ENCODE data around the gene KLHL29. TPM values are rescaled to one million over a fixed set of nuclear protein-coding genes. Genes with fewer than 3 reads are reported as not detected.
"Not testable (repeated sequence)": the region's sequence is repeated elsewhere in the genome, so short reads cannot be mapped to it uniquely, and the experiment has no call there.

Gene KLHL29
- total and polyA plus RNA-seq, 2 experiments from 2014 or later = 1.5 to 6.5 TPM

GRCh38 chr2:23347471-23348092, 37.4 kb upstream of the KLHL29 start:
- peaks cover 3% of the 10 kb centered on the region; the same call in 1 of the 2 replicates for H3K4me1 ChIP-seq (ENCODE audit: insufficient read depth)
- Mint-ChIP-seq H3K27me3 (ENCODE audit: insufficient read depth, low read depth, poor library complexity) (peaks cover 16% of the 10 kb centered on the region), H3K9me3 (peaks cover 5% of the 10 kb centered on the region), H3K4me1 (peaks cover 4% of the 10 kb centered on the region; the same call in 1 of the 3 replicates), H3K27ac (no peak overlapping the region), H3K4me3 (no peak overlapping the region), H3K36me3 (ENCODE audit: low read depth) (no peaks in the 10 kb centered on the region; the same call in 2 of the 3 replicates)
- TF ChIP-seq JUNB (IDR thresholded peaks at IDR 0.05; ENCODE audit: unreplicated experiment) (no peak), EZH2 (IDR thresholded peaks at IDR 0.05; ENCODE audit: low read depth, unreplicated experiment) (no peak)
- TF ChIP-seq, protein P1, sequence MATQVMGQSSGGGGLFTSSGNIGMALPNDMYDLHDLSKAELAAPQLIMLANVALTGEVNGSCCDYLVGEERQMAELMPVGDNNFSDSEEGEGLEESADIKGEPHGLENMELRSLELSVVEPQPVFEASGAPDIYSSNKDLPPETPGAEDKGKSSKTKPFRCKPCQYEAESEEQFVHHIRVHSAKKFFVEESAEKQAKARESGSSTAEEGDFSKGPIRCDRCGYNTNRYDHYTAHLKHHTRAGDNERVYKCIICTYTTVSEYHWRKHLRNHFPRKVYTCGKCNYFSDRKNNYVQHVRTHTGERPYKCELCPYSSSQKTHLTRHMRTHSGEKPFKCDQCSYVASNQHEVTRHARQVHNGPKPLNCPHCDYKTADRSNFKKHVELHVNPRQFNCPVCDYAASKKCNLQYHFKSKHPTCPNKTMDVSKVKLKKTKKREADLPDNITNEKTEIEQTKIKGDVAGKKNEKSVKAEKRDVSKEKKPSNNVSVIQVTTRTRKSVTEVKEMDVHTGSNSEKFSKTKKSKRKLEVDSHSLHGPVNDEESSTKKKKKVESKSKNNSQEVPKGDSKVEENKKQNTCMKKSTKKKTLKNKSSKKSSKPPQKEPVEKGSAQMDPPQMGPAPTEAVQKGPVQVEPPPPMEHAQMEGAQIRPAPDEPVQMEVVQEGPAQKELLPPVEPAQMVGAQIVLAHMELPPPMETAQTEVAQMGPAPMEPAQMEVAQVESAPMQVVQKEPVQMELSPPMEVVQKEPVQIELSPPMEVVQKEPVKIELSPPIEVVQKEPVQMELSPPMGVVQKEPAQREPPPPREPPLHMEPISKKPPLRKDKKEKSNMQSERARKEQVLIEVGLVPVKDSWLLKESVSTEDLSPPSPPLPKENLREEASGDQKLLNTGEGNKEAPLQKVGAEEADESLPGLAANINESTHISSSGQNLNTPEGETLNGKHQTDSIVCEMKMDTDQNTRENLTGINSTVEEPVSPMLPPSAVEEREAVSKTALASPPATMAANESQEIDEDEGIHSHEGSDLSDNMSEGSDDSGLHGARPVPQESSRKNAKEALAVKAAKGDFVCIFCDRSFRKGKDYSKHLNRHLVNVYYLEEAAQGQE (IDR thresholded peaks at IDR 0.05; ENCODE audit: unreplicated experiment) = no peak
- H3K27me3 ChIP-seq (ENCODE audit: insufficient read depth) = peaks cover 6% of the 10 kb centered on the region; the same call in 1 of the 2 replicates
- no peaks in the 10 kb centered on the region for H4K20me1 ChIP-seq (replicated peaks; ENCODE audit: insufficient read depth)
- no peak for ATAC-seq
- no peak overlapping the region for H3K27ac ChIP-seq (ENCODE audit: low read depth)
- no peaks in the 10 kb centered on the region for H3K79me2 ChIP-seq (replicated peaks; ENCODE audit: insufficient read depth)
- H3K9me2 ChIP-seq (ENCODE audit: insufficient read depth) = peaks cover 11% of the 10 kb centered on the region; the same call in 1 of the 2 replicates
- no peak overlapping the region for H2AFZ ChIP-seq
- no peak overlapping the region for H3K4me2 ChIP-seq
- H3K36me3 ChIP-seq (ENCODE audit: insufficient read depth) = no peaks in the 10 kb centered on the region
- DNase-seq (ENCODE audit: low spot score) = no peak
- no peaks in the 10 kb centered on the region for H3F3A ChIP-seq (replicated peaks; ENCODE audit: low read depth)
- H3K4me3 ChIP-seq = no peak overlapping the region

GRCh38 chr2:23348093-23348481, 36.9 kb upstream of the KLHL29 start:
- H3K79me2 ChIP-seq (replicated peaks; ENCODE audit: insufficient read depth); H3K27ac ChIP-seq (ENCODE audit: low read depth); H3K27me3 ChIP-seq (ENCODE audit: insufficient read depth); H3K36me3 ChIP-seq (ENCODE audit: insufficient read depth); H3K4me1 Mint-ChIP-seq; H3K36me3 Mint-ChIP-seq (ENCODE audit: low read depth); H3K4me3 ChIP-seq; H3K9me3 Mint-ChIP-seq; ATAC-seq; H2AFZ ChIP-seq; H3K27ac Mint-ChIP-seq; H3K4me3 Mint-ChIP-seq; H3K4me1 ChIP-seq (ENCODE audit: insufficient read depth); H3K4me2 ChIP-seq; H3F3A ChIP-seq (replicated peaks; ENCODE audit: low read depth); H4K20me1 ChIP-seq (replicated peaks; ENCODE audit: insufficient read depth); DNase-seq (ENCODE audit: low spot score): not testable (repeated sequence)
- H3K9me2 ChIP-seq (ENCODE audit: insufficient read depth) = peaks cover 11% of the 10 kb centered on the region; the same call in 1 of the 2 replicates
- peaks cover 14% of the 10 kb centered on the region for H3K27me3 Mint-ChIP-seq (ENCODE audit: insufficient read depth, low read depth, poor library complexity)

- Mint-ChIP-seq H3K4me1 (peaks cover 4% of the 10 kb centered on the region; the same call in 1 of the 3 replicates), H3K9me3 (peaks cover 5% of the 10 kb centered on the region), H3K27ac (no peak overlapping the region), H3K36me3 (ENCODE audit: low read depth) (no peaks in the 10 kb centered on the region; the same call in 2 of the 3 replicates), H3K4me3 (no peak overlapping the region), H3K27me3 (ENCODE audit: insufficient read depth, low read depth, poor library complexity) (peaks cover 11% of the 10 kb centered on the region)
- H3K4me1 ChIP-seq (ENCODE audit: insufficient read depth) = peaks cover 3% of the 10 kb centered on the region; the same call in 1 of the 2 replicates
- H3F3A ChIP-seq (replicated peaks; ENCODE audit: low read depth) = no peaks in the 10 kb centered on the region
- peaks cover 10% of the 10 kb centered on the region; the same call in 1 of the 2 replicates for H3K27me3 ChIP-seq (ENCODE audit: insufficient read depth)
- ATAC-seq = no peak
- H3K27ac ChIP-seq (ENCODE audit: low read depth) = no peak overlapping the region
- H3K36me3 ChIP-seq (ENCODE audit: insufficient read depth) = no peaks in the 10 kb centered on the region
- H3K9me2 ChIP-seq (ENCODE audit: insufficient read depth) = peaks cover 14% of the 10 kb centered on the region; the same call in 1 of the 2 replicates
- H3K4me3 ChIP-seq = no peak overlapping the region
- no peak overlapping the region for H2AFZ ChIP-seq
- no peak overlapping the region for H3K4me2 ChIP-seq
- DNase-seq (ENCODE audit: low spot score) = no peak
- H3K79me2 ChIP-seq (replicated peaks; ENCODE audit: insufficient read depth) = no peaks in the 10 kb centered on the region
- H4K20me1 ChIP-seq (replicated peaks; ENCODE audit: insufficient read depth) = no peaks in the 10 kb centered on the region
- TF ChIP-seq, protein P2, sequence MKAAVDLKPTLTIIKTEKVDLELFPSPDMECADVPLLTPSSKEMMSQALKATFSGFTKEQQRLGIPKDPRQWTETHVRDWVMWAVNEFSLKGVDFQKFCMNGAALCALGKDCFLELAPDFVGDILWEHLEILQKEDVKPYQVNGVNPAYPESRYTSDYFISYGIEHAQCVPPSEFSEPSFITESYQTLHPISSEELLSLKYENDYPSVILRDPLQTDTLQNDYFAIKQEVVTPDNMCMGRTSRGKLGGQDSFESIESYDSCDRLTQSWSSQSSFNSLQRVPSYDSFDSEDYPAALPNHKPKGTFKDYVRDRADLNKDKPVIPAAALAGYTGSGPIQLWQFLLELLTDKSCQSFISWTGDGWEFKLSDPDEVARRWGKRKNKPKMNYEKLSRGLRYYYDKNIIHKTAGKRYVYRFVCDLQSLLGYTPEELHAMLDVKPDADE (IDR thresholded peaks at IDR 0.05) = no peak
- TF ChIP-seq STAT1 (IDR thresholded peaks at IDR 0.05; ENCODE audit: unreplicated experiment) = no peak
- TF ChIP-seq EZH2 (IDR thresholded peaks at IDR 0.05; ENCODE audit: low read depth, unreplicated experiment) = no peak
- TF ChIP-seq CREB1 (CRISPR knock-in tag; IDR thresholded peaks at IDR 0.05; ENCODE audit: low read depth) = no peak
- no peak for TF ChIP-seq NANOG (IDR thresholded peaks at IDR 0.05; ENCODE audit: borderline replicate concordance)
- TF ChIP-seq, protein P1 (IDR thresholded peaks at IDR 0.05; ENCODE audit: unreplicated experiment) = no peak
- no peak for TF ChIP-seq JUNB (IDR thresholded peaks at IDR 0.05; ENCODE audit: unreplicated experiment)
- no peak for TF ChIP-seq ZNF331 (CRISPR knock-in tag; IDR thresholded peaks at IDR 0.05; ENCODE audit: low read depth)
- no peak for TF ChIP-seq EZH2phosphoT487 (IDR thresholded peaks at IDR 0.05; ENCODE audit: unreplicated experiment)
- no peak for TF ChIP-seq POLR2AphosphoS5 (IDR thresholded peaks at IDR 0.05; ENCODE audit: low read depth)
Observed at GRCh38 chr2:23349508-23349907, 35.5 kb upstream of the KLHL29 start.
